HepG2 (cell line): ENCODE data around the gene ACAT1. TPM values are rescaled to one million over a fixed set of nuclear protein-coding genes. Genes with fewer than 3 reads are reported as not detected.
A peak's percentile ranks its signal among the peaks of the same experiment; 100 is the strongest.

Source experiments
- ATAC-seq: fragments of 200-7000 bp; cut with Tn5 transposase; 3 replicates; pipeline ENCODE4 v1.9.1; 2020; ENCODE audit warnings: mild to moderate bottlenecking, moderate library complexity
- BruUV-seq: library from RNA; stranded (reverse); fragments of 400-500 nt; replicated peaks from 2 replicates; lab custom pipeline; 2021; lab: Mats Ljungman, UMichigan
- CTCF ChIA-PET: fragments of 300-600 bp; formaldehyde crosslinking; extraction: SDS; loops from one replicate; lab custom pipeline; 2021; ENCODE audit warnings: low total read pairs, inconsistent platforms, low intra/inter-chr PET ratio; lab: Yijun Ruan, JAX
- POLR2A ChIA-PET: fragments of 350-600 bp; sonication (Branson Sonifier 250); formaldehyde crosslinking; loops from one replicate; lab custom pipeline; 2020; ENCODE audit warnings: antibody characterized with exemption, inconsistent platforms; lab: Yijun Ruan, JAX
- DNase-seq: peaks from one replicate; pipeline ENCODE4 v3.0.0-alpha.2; 2015; ENCODE audit warnings: low spot score
- FAIRE-seq: peaks from 3 replicates; lab custom pipeline; 2011; peaks lifted over from hg19 to GRCh38; lab: Jason Lieb, UNC
- H2AFZ ChIP-seq: one replicate; pipeline ENCODE4 v1.6.1; 2011; ENCODE audit warnings: low read length, inconsistent platforms
- H3K27ac ChIP-seq: fragments of 300-600 bp; 3 replicates; pipeline ENCODE4 v1.8.0; 2011; ENCODE audit warnings: mixed run types, mild to moderate bottlenecking, mixed read lengths, low read length, inconsistent platforms; ENCODE audit not compliant: insufficient read depth; ENCODE audit errors: extremely low read length
- H3K27me3 ChIP-seq, 2 experiments: fragments of 200-600 bp in 1 of 2; 2 replicates in 1 of 2; 3 replicates in 1 of 2; pipeline versions ENCODE4 v1.6.0 to v1.8.0; 2011; ENCODE audit warnings: low read length in 2 of 2, mild to moderate bottlenecking in 2 of 2, moderate library complexity in 2 of 2, inconsistent platforms in 1 of 2; ENCODE audit not compliant: insufficient read depth in 2 of 2, control insufficient read depth in 1 of 2
- H3K36me3 ChIP-seq, 2 experiments: fragments of 200-600 bp in 1 of 2; replicated peaks in 1 of 2; 2 replicates in 1 of 2; 3 replicates in 1 of 2; pipeline versions ENCODE4 v1.5.1 to v1.8.0; 2011; ENCODE audit warnings: low read length in 2 of 2, inconsistent platforms in 1 of 2; ENCODE audit not compliant: insufficient read depth in 2 of 2, control insufficient read depth in 1 of 2
- H3K4me1 ChIP-seq: 2 replicates; pipeline ENCODE4 v1.5.1; 2012; ENCODE audit warnings: low read length, inconsistent platforms; ENCODE audit not compliant: insufficient read depth
- H3K4me2 ChIP-seq: 2 replicates; pipeline ENCODE4 v1.6.0; 2011; ENCODE audit warnings: low read depth, low read length, inconsistent platforms
- H3K4me3 ChIP-seq, 3 experiments: fragments of 200-600 bp in 1 of 3; sonication (generic), shearing (Covaris generic) in 1 of 3; replicated peaks in 1 of 3; 2 replicates each; pipeline ENCODE4 v1.5.1; 2011 to 2016; ENCODE audit warnings: low read length in 3 of 3, inconsistent platforms in 2 of 3, low read depth in 2 of 3, mild to moderate bottlenecking in 2 of 3, control low read depth in 1 of 3, mixed read lengths in 1 of 3; ENCODE audit not compliant: insufficient read depth in 1 of 3
- H3K79me2 ChIP-seq: one replicate; pipeline ENCODE4 v1.6.1; 2011; ENCODE audit warnings: low read length, inconsistent platforms; ENCODE audit not compliant: insufficient read depth
- H3K9ac ChIP-seq: 2 replicates; pipeline ENCODE4 v1.6.0; 2011; ENCODE audit warnings: mild to moderate bottlenecking, low read depth, low read length, inconsistent platforms; ENCODE audit not compliant: insufficient read depth
- H3K9me3 ChIP-seq: 2 replicates; pipeline ENCODE4 v1.5.1; 2012; ENCODE audit warnings: mild to moderate bottlenecking, low read length
- H4K20me1 ChIP-seq: 2 replicates; pipeline ENCODE4 v1.6.0; 2011; ENCODE audit warnings: inconsistent platforms, mild to moderate bottlenecking, low read length, moderate library complexity; ENCODE audit not compliant: insufficient read depth
- AKAP8 ChIP-seq: sonication (generic); formaldehyde crosslinking; IDR thresholded peaks from 2 replicates; pipeline ENCODE4 v1.5.1; 2020; ENCODE audit warnings: mild to moderate bottlenecking, missing genetic modification reagents
- ARNT2 ChIP-seq: sonication (generic); formaldehyde crosslinking; IDR thresholded peaks from 2 replicates; pipeline ENCODE4 v1.8.0; 2022; ENCODE audit warnings: mild to moderate bottlenecking, low read depth, missing genetic modification reagents, moderate library complexity
- EED ChIP-seq: sonication (generic); formaldehyde crosslinking; IDR thresholded peaks from 2 replicates; pipeline ENCODE4 v1.5.0; 2020; ENCODE audit warnings: mild to moderate bottlenecking, missing genetic modification reagents
- FOXK1 ChIP-seq: sonication (generic); formaldehyde crosslinking; IDR thresholded peaks from 2 replicates; pipeline ENCODE4 v1.4.0; 2020; ENCODE audit warnings: low read depth, missing genetic modification reagents, borderline replicate concordance
- GATA4 ChIP-seq: sonication (generic); IDR thresholded peaks from 2 replicates; pipeline ENCODE4 v1.6.1; 2016; ENCODE audit warnings: antibody characterized with exemption, low read depth, borderline replicate concordance
- HMG20A ChIP-seq: IDR thresholded peaks from 2 replicates; pipeline ENCODE4 v1.6.1; 2016; ENCODE audit warnings: borderline replicate concordance
- NKX3-1 ChIP-seq: sonication (generic); formaldehyde crosslinking; IDR thresholded peaks from 2 replicates; pipeline ENCODE4 v1.5.0; 2020; ENCODE audit warnings: missing genetic modification reagents
- NONO ChIP-seq, 2 experiments: fragments of 450-650 bp in 1 of 2; sonication (generic) in 1 of 2; formaldehyde crosslinking in 1 of 2; IDR thresholded peaks in 1 of 2; conservative IDR thresholded peaks in 1 of 2; 2 replicates each; pipeline versions ENCODE4 v1.6.1 to v1.8.0; 2017 to 2022; ENCODE audit warnings: mild to moderate bottlenecking in 1 of 2, missing genetic modification reagents in 1 of 2, moderate library complexity in 1 of 2
- PRPF4 ChIP-seq: fragments of 200-400 bp; formaldehyde crosslinking; IDR thresholded peaks from 2 replicates; pipeline ENCODE4 v1.6.1; 2016; ENCODE audit warnings: low read length, low read depth; ENCODE audit not compliant: poor library complexity, severe bottlenecking
- SALL2 ChIP-seq: sonication (generic); formaldehyde crosslinking; IDR thresholded peaks from 2 replicates; pipeline ENCODE4 v1.8.1; 2023; ENCODE audit warnings: mild to moderate bottlenecking, missing genetic modification reagents, inconsistent platforms
- SMC3 ChIP-seq: IDR thresholded peaks from 2 replicates; pipeline ENCODE4 v1.6.1; 2011; ENCODE audit warnings: low read length, improper control_type of control experiment
- SP1 ChIP-seq, 2 experiments: fragments of 450-650 bp in 1 of 2; sonication (generic) in 1 of 2; formaldehyde crosslinking in 1 of 2; IDR thresholded peaks; 2 replicates each; pipeline versions ENCODE4 v1.4.0 to v1.6.1; 2016 to 2020; ENCODE audit warnings: missing genetic modification reagents in 1 of 2
- STAG1 ChIP-seq: sonication (generic); formaldehyde crosslinking; IDR thresholded peaks from 2 replicates; pipeline ENCODE4 v1.4.0; 2020; ENCODE audit warnings: missing genetic modification reagents
- TAF1 ChIP-seq: sonication (generic); formaldehyde crosslinking; IDR thresholded peaks from 2 replicates; pipeline ENCODE4 v1.4.0; 2020; ENCODE audit warnings: missing genetic modification reagents
- ZNF382 ChIP-seq: sonication (generic); formaldehyde crosslinking; IDR thresholded peaks from 2 replicates; pipeline ENCODE4 v1.5.0; 2020; ENCODE audit warnings: missing genetic modification reagents, mild to moderate bottlenecking, borderline replicate concordance
- ZNF44 ChIP-seq: sonication (generic); formaldehyde crosslinking; IDR thresholded peaks from 2 replicates; pipeline ENCODE4 v1.5.1; 2020; ENCODE audit warnings: mild to moderate bottlenecking, missing genetic modification reagents
- ZNF75D ChIP-seq: sonication (generic); formaldehyde crosslinking; IDR thresholded peaks from 2 replicates; pipeline ENCODE4 v1.8.1; 2023; ENCODE audit warnings: missing genetic modification reagents, mild to moderate bottlenecking, borderline replicate concordance
- in situ Hi-C: cut with HindIII; loops from 2 replicates; pipeline ENCODE4 v1.10.0; 2017; ENCODE audit warnings: low pct_unique_long_range_greater_than_20kb; ENCODE audit not compliant: extremely low pct_ligation_motif_present
- intact Hi-C: fragments of 100-400 bp; cut with micrococcal nuclease; formaldehyde crosslinking; loops from one replicate; pipeline ENCODE4 v1.10.0; 2022; ENCODE audit not compliant: unreplicated experiment
- polyA plus RNA-seq, 8 experiments: library from polyadenylated mRNA; depleted of rRNA in 3 of 8; stranded (reverse) in 7 of 8; unstranded in 1 of 8; fragments of >200 nt; fragmentation: Illumina TruSeq in 4 of 8; extraction: Trizol in 4 of 8; gene quantifications; 2 replicates each; pipeline versions ENCODE4 v1.2.1 to v1.2.3, GENCODE V29; 2011 to 2016; ENCODE audit warnings: low read depth in 4 of 8, missing spikeins in 1 of 8, mixed read lengths in 1 of 8; ENCODE audit not compliant: insufficient read depth in 1 of 8
- total RNA-seq, 5 experiments: library from RNA; depleted of rRNA; stranded (reverse); fragments of >200 nt; fragmentation: Illumina TruSeq; extraction: Trizol; gene quantifications; 2 replicates each; pipeline ENCODE4 v1.2.3, GENCODE V29; 2016; ENCODE audit warnings: low read depth in 1 of 5
- TF ChIP-seq, protein P1 (sequence below): sonication (generic); formaldehyde crosslinking; IDR thresholded peaks from 2 replicates; pipeline ENCODE4 v1.5.0; 2020; ENCODE audit warnings: mild to moderate bottlenecking, missing genetic modification reagents, moderate library complexity
- TF ChIP-seq, protein P2 (sequence below): sonication (generic); formaldehyde crosslinking; IDR thresholded peaks from 2 replicates; pipeline ENCODE4 v1.9.0; 2021; ENCODE audit warnings: missing genetic modification reagents, mild to moderate bottlenecking, borderline replicate concordance
- TF ChIP-seq, protein P3 (sequence below): fragments of 450-650 bp; IDR thresholded peaks from 2 replicates; pipeline ENCODE4 v1.6.1; 2017

The ACAT1 gene
- total and polyA plus RNA-seq, 2 of the 13 experiments (the other 11 are each of a cell fraction or from before 2014, with no cell fraction given): 103 to 165 TPM

DNA sequence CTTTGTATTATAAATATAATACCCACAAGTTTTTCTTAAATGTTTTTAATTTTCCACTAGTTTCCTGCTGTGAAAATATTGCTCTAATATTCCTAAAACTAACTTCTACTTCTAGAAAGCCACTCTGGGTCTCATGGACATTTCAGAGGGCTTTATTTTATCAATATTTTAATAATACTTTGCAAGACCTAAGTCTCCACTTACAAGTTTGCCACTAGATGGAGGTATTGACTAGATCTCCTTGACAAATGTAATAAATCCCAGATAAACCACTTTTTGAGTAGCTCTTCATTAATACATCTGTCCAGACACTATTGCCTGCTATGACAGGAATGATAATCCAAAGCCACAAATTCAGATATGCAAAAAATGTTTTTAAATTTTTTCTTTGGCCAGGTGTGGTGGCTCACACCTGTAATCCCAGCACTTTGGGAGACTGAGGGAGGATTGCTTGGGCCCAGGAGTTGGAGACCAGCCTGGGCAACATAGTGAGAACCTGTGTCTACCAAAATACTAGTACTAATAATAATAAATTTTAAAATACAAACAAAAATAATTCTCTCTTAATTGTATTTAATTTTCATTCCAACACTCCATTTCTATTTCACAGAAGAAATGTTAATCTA, 3.5 kb upstream of the ACAT1 start:
- TF ChIP-seq ARNT2 (CRISPR knock-in tag) (no peak), TAF1 (CRISPR knock-in tag) (no peak), ZNF382 (no peak), ZNF75D (CRISPR knock-in tag) (no peak), EED (no peak), STAG1 (CRISPR knock-in tag) (peak; percentile 66), FOXK1 (CRISPR knock-in tag) (no peak), NKX3-1 (no peak), SP1 (IDR thresholded peaks at IDR 0.05) (no peak), SP1 (CRISPR knock-in tag; IDR thresholded peaks at IDR 0.05) (no peak), SMC3 (peak; percentile 16; the same call in 1 of the 2 replicates), HMG20A (no peak), GATA4 (no peak), ZNF44 (CRISPR knock-in tag) (no peak), NONO (IDR thresholded peaks at IDR 0.05) (no peak), NONO (CRISPR knock-in tag; conservative IDR thresholded peaks at IDR 0.05) (no peak), PRPF4 (no peak), SALL2 (no peak), AKAP8 (CRISPR knock-in tag) (no peak)
- TF ChIP-seq, protein P1, sequence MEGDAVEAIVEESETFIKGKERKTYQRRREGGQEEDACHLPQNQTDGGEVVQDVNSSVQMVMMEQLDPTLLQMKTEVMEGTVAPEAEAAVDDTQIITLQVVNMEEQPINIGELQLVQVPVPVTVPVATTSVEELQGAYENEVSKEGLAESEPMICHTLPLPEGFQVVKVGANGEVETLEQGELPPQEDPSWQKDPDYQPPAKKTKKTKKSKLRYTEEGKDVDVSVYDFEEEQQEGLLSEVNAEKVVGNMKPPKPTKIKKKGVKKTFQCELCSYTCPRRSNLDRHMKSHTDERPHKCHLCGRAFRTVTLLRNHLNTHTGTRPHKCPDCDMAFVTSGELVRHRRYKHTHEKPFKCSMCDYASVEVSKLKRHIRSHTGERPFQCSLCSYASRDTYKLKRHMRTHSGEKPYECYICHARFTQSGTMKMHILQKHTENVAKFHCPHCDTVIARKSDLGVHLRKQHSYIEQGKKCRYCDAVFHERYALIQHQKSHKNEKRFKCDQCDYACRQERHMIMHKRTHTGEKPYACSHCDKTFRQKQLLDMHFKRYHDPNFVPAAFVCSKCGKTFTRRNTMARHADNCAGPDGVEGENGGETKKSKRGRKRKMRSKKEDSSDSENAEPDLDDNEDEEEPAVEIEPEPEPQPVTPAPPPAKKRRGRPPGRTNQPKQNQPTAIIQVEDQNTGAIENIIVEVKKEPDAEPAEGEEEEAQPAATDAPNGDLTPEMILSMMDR (CRISPR knock-in tag): peak; percentile 43
- TF ChIP-seq, protein P2, sequence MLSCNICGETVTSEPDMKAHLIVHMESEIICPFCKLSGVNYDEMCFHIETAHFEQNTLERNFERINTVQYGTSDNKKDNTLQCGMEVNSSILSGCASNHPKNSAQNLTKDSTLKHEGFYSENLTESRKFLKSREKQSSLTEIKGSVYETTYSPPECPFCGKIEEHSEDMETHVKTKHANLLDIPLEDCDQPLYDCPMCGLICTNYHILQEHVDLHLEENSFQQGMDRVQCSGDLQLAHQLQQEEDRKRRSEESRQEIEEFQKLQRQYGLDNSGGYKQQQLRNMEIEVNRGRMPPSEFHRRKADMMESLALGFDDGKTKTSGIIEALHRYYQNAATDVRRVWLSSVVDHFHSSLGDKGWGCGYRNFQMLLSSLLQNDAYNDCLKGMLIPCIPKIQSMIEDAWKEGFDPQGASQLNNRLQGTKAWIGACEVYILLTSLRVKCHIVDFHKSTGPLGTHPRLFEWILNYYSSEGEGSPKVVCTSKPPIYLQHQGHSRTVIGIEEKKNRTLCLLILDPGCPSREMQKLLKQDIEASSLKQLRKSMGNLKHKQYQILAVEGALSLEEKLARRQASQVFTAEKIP (CRISPR knock-in tag): no peak
- TF ChIP-seq, protein P3, sequence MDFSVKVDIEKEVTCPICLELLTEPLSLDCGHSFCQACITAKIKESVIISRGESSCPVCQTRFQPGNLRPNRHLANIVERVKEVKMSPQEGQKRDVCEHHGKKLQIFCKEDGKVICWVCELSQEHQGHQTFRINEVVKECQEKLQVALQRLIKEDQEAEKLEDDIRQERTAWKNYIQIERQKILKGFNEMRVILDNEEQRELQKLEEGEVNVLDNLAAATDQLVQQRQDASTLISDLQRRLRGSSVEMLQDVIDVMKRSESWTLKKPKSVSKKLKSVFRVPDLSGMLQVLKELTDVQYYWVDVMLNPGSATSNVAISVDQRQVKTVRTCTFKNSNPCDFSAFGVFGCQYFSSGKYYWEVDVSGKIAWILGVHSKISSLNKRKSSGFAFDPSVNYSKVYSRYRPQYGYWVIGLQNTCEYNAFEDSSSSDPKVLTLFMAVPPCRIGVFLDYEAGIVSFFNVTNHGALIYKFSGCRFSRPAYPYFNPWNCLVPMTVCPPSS: no peak
- Histone ChIP-seq H3K4me1 (peaks cover 15% of the 10 kb centered on the region), H3K9me3 (no peaks in the 10 kb centered on the region), H3K27ac (no peak overlapping the region), H3K4me2 (no peak overlapping the region), H2AFZ (no peak overlapping the region), H3K36me3 (no peaks in the 10 kb centered on the region), H3K9ac (no peak overlapping the region), H3K27me3 (no peaks in the 10 kb centered on the region; a peak in 1 of 5 replicates), H3K4me3 (no peak overlapping the region), H4K20me1 (no peaks in the 10 kb centered on the region; the same call in 1 of the 2 replicates), H3K79me2 (peaks cover 10% of the 10 kb centered on the region)
- DNase-seq (peak; percentile 46), FAIRE-seq (no peak), ATAC-seq (no peak)
- no TSS peak for BruUV-seq
- intact Hi-C loops: loop anchor here (2.0 kb wide), 1 partner anchor 531 kb away; no protein-coding TSS in a partner anchor
- ChIA-PET CTCF (interaction anchor here (1.3 kb wide), 1 partner anchor 537 kb away, joined by 5 read pairs; no protein-coding TSS in a partner anchor), POLR2A (no interaction called here)
- in situ Hi-C loops: no loop called here
